GM21825 (cell line): Measurements from ENCODE around the gene PDE4DIP.
"Not testable (repeated sequence)": the region's sequence is repeated elsewhere in the genome, so short reads cannot be mapped to it uniquely, and the experiment has no call there.

Experiments
- ATAC-seq: cut with Tn5 transposase; IDR thresholded peaks from one replicate; pipeline ENCODE4 v1.9.1; 2021; ENCODE audit warnings: mild to moderate bottlenecking, moderate library complexity; ENCODE audit not compliant: unreplicated experiment

The PDE4DIP gene

GRCh38 chr1:149064611-149065010 is 220.4 kb downstream of the PDE4DIP start:
- not testable (repeated sequence) for ATAC-seq

- ATAC-seq, result not testable (repeated sequence)
Observed at GRCh38 chr1:149075505-149076127, 231.4 kb downstream of the PDE4DIP start.
